NOMO-1 treated with dmso at 0.1 percent for 144 hours (cell line): ENCODE results near the gene SNRPA1.

Experiments used
- DNase-seq: peaks from one replicate; lab custom pipeline; 2025; ENCODE audit not compliant: unreplicated experiment; lab: John Stamatoyannopoulos, UW

The SNRPA1 gene

DNA sequence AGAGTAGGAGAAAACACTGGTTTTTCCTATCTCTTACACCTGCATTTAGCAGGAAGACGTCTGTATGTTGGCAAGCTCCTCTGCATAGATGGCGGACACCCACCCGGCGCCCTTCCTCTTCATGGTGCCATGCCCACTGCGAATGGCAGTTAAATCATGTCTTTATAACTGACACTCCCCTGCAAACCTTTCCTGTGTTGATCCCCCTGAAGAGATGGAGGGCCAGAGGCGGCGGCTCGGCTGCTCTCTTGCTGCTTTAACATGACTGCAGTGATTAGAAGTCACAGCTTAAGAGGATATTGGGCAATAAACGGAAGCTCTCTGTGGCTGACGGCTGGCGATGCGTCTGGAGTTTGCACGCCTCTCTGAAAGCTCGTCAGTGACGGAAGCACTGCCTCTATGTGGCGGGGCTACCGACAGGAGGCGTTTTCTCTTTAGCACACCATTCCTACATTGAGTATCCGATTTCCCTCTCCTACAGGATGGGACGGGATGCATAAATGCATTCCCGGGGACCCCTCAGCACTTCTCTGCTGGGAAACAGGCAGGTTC, 25.5 kb upstream of the SNRPA1 start:
- peak; percentile 91 for DNase-seq

DNA sequence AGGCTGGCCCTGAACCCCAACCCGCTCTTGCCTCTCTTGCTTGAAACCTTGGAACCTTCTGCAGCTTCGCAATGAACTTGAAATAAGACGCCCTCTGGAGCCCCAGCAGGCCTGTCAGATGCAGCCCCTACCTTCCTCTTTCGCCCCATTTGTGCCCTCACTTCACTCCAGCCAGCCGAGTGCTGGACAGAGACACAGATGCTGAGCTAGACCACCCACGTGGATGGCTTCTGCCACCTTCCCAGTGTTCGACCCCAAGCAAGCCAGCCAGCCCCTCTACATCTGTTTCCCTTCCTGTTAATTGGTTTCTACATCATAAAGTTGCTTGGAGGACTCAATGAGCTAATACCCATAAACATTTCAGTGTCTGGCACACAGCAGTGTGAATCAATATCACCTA, 23.8 kb upstream of the SNRPA1 start:
- no peak for DNase-seq

DNA sequence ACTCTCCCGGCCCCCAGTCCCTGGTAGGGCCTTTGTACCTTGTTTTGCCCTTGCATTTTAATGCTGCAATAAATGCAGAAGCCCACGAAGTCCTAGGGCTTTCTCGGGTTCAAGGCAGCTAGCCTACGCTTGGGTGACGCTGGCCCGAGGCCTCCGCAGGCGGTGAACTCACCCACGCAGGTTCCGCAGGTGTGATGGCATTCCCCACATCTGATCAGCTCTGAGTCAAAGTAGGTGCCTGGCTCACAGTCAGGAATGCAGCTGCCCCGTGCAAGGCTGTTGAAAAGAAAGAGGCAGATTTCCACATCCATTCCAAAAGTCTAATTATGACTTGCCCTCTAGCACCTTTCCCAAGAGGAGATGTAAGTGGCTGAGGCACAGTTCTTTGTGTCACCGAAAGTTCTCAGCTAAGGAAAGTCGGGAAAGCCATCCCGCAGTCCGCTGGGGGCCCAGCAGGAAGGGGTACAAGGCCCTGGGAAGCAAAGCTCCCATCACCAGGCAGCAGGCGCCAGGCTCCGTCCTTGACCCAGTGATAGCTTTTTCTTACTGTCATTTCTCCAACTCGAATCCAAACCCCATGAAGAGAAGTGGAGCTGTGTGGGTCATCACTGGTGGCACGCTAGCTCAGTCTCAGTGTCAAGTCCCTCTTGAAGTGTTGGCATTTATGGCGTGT, 23.2 kb upstream of the SNRPA1 start:
- no peak for DNase-seq

DNA sequence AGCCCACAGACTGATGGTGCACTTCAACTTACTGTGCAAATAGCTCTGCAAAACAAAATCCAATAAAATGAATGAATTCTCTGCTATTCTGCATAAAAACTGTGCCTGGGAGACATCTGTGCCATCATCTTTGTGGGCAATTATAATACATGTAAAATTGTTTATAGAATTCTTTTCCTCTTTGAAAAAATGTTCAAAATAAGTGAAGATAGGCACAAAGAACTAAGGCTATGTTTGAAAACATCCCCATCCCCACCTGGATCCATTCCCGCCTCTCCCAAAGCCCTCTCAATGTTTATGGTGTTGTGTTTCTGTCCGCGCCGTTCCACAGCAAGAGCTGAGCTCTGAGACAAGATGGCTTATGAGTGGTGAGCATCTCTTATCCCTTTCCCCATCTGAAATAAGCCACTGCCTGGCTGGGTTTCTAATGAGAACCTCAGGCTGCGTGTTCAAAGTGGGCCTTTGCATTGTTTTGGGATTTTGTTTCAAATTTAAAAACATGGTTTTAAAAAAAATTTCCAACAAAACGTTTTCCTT, 22.4 kb upstream of the SNRPA1 start:
- no peak for DNase-seq

DNA sequence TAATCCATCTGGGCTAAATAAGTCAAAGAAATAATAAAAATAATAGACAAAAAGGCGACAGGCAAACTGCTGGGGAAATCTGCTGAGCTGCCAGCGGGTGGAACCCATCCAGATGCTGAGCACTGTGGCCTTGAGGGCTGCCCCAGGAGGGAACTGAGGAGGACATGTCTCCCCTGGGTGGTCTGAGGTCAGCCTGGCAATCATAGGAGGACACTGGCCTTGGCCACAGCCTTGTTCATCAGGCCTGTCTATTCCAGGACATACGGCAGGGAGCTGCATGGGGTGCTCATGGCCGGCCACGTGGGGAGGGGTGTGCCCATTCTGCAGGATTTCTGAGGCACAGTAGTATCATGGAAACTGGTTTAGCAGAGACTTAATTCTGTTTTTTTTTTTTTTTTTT, 21.5 kb upstream of the SNRPA1 start:
- DNase-seq = no peak

DNA sequence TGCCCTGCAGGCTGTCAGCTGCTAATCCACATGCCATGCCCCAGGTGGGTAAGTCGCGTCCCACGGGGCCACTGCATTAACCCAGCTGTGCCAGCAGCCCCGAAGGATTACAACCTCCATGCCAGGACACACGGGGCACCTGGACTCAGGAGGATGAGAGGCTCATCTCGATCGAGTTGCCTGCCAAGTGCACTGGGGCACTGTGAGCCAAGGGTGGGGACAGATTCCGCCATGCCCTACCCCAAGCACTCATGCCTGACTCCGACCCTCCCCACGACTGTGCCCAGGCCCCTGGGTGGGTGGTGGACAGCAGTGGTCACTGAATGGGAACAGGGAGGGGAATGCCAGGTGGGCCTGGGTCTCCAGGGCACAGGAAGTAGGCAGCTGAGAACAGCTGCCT, 20.7 kb upstream of the SNRPA1 start:
- no peak for DNase-seq

DNA sequence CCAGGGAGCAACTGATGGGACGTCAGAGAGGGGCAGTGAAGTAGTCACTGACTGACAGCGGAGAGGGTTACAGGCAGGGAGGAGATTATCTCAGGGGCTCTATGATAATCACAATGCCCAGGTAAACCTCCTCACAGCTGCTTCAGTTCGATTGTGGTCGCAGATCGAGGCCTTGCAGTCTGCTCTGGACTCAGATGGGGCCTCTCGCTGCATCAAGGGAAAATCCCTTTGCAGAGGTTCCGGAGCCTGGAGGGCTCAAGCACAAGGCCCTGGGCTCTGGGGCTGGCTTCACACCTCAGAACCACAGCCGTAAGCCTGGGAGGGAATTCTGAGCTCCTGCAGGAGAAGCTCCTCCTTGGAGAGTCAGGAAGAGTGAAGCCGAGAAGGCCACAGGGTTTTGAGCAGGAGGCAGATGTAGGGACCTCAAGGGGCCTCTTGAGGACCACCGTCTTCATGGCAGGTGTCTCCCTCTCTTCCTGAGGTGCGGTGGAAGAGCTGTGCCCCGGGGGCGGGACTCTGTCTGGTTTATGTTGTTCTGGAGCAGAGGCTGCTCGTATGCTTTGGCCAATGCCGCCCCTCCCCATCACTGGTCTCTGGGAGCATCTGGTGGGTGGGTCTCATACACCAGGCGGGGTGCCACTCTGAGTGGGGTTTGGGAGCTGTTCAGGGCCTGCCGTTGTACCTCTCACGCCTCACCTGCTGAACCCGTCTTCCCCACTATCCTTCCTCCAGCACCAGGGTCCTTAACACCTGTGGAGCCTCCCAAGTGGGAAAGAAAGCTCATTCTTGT, 19.5 kb upstream of the SNRPA1 start:
- DNase-seq = no peak

DNA sequence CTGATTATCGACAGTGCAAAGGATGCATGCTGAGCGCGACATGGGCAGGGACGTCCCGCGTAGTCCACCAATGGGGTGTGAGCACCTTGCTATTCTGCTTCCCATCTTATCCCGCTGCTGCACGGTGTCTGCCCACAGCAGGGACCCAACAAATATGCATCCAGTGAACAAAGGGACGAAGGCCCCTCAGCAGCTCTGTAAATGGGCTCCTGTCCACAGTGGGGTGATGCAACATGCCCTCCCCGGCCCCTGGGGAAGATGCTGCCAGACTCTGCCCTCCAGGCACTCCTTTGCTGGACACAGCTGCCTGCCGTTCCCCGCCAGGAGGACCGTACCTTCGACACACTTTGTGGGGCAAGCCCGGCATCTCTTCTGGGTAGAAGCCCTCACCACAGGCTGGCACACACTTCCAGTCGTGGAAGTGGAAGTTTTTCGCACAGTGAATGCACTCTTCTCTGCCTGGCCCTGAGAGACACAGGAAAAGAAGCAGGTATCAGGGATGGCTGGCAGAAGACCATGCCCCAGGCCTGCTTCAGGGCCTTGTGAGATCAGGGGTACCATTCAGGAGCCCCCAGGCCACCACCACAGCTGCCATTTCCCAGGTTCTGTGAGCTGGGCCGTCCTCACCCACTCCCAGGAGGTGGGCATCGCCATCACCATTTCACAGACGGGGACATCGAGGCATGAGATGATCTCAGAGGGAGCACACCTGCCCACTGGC, 18.2 kb upstream of the SNRPA1 start:
- no peak for DNase-seq

DNA sequence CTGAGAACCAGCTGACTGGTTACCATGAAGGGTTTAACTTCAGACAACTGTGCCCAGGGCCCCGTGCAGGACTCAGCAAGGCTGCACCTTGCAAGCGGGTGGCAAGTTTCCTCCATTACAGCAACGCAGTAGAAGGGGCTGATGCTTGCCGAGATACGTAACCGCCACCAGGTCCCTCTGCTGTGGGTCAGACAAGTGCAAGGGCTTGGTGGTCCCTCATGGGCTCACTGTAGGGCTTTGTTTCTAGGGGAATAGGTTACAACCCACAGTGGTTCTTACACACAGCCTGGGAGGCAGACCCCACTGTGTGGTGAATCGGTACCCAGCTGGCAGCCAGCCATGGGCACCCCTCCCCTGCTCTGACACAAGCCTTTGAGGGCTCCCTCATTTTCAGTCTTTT, 15.5 kb upstream of the SNRPA1 start:
- DNase-seq = no peak

DNA sequence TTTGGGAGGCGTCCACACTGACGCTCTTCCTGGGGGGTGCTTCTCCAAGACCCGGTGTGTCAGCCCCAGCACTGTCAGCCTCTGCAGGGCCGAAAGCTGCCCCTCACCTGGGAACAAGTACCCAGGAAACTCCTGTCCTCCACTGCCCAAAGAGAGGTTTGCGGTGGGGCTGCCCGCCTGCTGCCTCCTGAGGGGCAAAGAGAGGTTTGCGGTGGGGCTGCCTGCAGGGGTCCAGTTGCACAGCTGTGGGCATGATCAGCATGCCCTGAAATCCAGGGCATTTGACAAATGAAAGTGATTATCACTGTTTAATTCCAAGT, 15.1 kb upstream of the SNRPA1 start:
- DNase-seq = no peak

DNA sequence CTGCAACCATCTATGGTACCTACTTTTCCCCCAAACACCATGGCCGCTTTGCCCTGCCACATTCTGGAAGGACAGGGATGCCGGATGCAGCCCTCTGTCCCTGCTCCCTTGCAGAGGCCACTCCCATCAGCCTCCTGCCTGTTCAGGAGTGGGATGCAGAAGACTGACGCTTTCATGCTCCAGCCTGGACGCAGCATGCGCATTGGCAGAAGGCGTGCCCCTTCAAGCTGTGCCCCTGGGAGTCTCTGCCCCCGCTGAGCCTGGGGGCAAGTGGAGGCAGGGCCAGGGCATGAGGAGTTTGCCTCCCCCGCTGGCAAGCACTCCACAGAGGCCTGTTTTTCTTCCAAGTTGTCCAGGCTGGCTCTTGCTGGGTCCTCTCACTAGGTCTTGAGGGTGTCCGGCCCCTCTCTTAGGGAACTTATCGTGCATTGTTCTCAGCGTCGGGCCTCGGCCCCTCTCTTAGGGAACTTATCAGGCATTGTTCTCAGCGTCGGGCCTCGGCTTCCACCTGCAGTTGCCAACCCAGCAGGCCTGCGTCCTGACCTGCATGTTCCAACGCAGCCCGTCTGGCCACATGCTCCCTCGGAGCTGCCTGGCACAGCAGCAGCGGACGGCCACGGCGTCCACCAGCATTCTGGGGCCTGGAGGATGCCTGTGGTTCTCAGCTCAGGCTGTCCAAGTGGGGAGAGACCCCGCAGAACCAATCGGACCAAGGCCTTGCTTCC, 14.6 kb upstream of the SNRPA1 start:
- no peak for DNase-seq

DNA sequence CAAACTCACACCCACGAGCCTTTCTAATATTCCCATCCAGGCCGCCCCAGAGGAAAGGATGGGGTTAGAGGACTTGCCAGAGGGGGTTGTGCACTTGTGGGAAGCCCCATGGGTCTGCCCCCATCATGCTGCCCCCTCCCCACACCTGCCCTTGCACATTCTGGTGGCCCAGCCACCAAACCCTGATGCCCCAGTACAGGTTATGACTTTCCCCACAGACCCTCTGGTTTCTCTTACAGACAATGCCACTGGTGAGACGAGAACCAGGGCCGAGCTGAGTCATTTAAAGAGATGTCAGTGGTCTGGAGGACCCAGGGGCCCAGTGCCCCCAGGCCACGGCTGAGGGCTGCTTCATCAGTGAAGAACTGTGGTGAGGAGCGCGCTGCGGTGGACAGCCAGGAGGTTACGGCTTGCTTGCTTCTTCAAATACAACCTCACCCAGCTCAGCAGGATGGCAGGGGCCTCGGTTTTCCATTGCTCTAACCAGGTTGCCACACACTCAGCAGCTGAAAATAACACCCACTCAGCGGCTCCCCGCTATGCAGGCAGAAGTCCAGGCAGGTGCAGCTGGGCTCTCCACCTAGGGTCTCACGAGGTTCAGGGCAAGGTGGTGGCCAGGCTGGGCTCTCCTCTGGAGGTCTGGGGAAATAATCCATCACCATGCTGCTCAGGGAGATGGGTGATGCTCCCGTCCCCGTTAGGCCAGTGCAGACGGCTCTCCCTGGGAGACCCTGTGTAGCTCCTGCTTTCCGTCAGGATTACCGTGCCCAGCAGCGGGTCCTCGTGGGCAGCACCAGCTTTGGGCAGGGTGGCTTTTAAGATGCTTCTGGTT, 13.8 kb upstream of the SNRPA1 start:
- no peak for DNase-seq

DNA sequence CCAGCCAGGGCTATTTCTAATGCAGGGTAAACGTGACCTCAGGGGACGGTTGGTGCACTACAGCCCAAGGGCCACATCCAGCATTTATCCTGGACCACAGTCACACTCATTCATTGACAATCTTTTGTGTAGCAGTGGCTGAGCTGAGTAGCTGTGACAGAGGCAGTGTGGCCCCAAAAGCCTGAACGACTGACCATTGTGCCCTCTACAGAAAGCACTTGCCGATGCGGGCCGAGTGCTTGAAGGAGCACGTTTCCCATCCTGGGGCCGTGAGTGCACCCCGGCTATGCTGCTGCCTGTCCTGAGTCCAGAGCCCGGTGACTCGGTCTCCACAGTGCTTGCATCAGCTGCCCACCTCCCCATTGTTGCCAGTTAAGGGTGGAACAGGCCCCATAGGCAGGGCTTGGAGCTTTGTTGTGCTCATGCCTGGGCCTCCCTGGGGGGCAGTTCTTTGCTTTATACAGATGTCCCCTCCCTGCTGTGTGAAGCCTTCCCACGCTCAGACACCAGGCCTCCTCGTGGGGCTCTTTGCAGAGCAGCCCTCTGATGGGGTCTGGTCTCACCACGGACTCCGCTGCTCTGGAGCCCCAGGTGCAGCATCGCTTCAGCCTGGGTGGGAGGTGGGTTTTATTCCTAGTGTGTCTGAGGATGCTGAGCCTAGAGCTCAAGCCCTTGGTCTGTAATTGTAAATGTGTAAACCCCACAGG, 13.0 kb upstream of the SNRPA1 start:
- DNase-seq = no peak

DNA sequence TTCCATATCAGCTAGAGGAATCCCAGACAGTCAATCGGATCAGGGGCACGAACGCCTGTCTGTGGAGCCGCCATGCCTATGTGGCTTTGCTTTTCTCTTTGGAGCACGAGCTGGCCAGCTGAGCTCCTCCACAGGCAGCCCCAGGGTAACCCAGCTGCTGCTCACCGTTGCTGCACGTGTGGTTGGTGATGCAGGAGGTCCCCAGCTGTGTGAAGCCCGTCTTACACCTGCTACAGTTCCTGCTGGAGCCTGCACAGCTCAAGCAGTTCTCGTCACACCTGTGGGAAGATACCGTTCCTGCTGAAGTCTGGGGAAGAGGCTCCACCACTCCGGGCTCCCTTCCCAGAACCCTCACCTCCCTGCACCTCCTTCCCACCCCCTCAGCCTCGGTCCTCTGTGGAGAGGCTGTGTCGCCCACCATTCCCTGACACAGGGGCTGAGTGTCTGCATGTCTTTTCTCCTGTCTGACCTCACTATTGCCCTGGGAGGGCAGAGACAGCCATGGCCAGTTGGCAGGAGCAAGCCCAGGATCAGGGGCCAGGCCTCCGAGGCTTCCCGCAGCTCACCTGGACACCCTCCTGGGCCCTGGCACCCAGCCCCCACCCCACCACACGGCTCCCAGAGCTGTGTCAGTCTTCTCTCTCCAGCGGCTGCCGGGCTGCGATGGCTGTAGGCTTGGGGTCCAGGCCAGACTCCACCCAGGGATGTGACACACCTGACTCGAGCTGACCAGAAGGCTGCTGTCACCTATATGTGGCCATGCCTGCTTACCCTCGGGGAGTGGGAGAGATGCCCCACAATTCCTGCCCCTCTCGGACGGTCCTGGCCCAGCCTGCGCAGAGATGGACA, 12.2 kb upstream of the SNRPA1 start:
- DNase-seq = no peak

DNA sequence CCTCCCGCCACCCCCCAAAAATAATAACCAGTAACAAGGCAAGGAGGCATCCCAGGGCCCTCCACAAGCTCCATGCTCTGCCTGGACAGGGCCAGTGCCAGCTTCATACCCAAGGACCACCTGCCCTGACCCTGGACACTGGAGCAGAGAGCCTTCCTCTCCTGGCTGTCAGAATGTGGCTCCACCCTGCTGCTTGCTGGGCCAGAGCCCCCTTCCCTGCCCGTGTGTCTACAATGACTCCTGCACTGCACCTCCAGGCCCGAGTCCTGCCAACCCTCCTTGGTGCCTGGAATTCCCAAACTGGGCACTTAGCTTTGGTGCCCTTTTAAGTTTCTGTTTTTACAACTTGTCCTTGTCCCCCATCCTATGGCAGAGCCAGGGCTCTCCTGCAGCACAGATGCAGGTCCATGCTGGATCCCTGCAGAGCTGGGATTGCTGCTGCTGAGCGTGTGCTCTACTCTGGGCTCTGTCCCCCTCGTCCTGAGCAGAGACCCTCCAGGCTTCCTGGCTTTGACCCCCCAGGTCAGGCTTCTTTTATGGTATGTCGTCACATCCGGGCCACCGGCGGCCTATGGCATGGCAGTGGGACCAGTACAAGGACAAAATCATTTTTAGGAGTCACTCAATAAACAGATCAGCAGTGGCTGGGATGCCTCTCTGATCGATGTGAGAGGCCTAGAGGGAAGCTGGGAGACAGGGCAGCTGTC, 11.4 kb upstream of the SNRPA1 start:
- no peak for DNase-seq

DNA sequence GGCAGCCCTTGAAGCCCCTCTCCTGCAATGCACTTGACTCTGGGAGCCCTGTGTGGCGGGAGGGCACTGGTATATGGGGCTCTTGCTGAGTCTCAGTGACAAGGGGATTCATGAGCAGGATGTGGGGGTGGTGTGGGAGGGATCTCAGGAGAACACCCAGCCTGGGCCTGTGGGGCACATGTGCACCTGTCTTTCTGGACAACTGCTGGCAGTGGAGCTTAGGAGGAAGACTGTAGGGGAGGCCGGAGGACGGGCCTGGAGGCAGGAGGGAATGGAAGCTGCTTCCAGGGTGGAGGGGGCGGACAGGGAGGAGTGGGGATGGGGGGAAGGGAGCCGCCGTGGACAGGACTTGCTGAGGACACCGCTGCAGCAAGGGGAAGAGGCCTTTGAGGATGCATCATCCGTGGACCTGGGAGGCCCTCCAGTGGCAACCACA, 10.8 kb upstream of the SNRPA1 start:
- DNase-seq = no peak

DNA sequence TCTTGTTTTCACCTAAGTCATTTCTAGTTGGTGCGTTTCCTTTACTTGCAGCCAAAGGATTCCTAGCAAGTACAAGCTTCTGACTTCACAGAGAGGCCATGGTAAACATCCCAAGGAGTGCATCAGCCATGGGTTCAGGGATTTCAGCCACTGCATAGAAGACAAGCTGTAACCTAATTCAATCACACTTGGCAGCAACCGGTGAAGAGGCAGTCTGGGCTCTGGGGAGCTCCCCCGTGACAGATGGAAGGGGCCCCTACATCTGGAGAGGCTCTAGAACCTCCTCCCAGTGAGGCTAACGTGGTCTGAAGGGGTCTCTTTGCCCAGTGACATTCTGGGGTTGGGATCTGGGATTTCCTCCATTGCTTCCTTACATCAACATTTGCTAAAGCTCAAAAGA, 8.4 kb upstream of the SNRPA1 start:
- DNase-seq = no peak
